Left lung (tissue), 10 donors: ENCODE results near the gene DKKL1. TPM values are rescaled to one million over a fixed set of nuclear protein-coding genes. Genes with fewer than 3 reads are reported as not detected.

ENCODE experiments used
- ATAC-seq: fragments of 200-7000 bp; cut with Tn5 transposase; one replicate; pipeline ENCODE4 v1.9.1; 2020; ENCODE audit warnings: moderate library complexity
- DNase-seq, 4 donors: peaks; one replicate each; pipeline ENCODE4 v3.0.0-alpha.2; 2013 to 2020
- H3K27ac ChIP-seq, 2 donors: fragments of 200-600 bp; sonication (generic) in 1 of 2; one replicate each; pipeline versions ENCODE4 v1.5.0 to v1.8.0; 2020 to 2021
- H3K27me3 ChIP-seq, 2 donors: fragments of 200-600 bp; sonication (generic) in 1 of 2; one replicate each; pipeline versions ENCODE4 v1.5.0 to v1.8.0; 2020 to 2021
- H3K36me3 ChIP-seq, 2 donors: fragments of 200-600 bp; sonication (generic) in 1 of 2; one replicate each; pipeline versions ENCODE4 v1.5.0 to v1.8.0; 2020 to 2021
- H3K4me1 ChIP-seq, 2 donors: fragments of 200-600 bp; one replicate each; pipeline ENCODE4 v1.8.0; 2021
- H3K4me3 ChIP-seq, 2 donors: fragments of 200-600 bp; sonication (generic) in 1 of 2; one replicate each; pipeline versions ENCODE4 v1.5.0 to v1.8.0; 2020 to 2021; ENCODE audit warnings: mild to moderate bottlenecking in 1 of 2
- H3K9me3 ChIP-seq, 2 donors: fragments of 200-600 bp; sonication (generic) in 1 of 2; one replicate each; pipeline versions ENCODE4 v1.5.0 to v1.8.0; 2020 to 2021
- intact Hi-C, 2 donors: fragments of 100-400 bp; cut with DNase I; formaldehyde crosslinking; loops; one replicate each; pipeline versions ENCODE4 v1.11.2 to v1.14.2; 2022
- polyA plus RNA-seq, 6 donors: library from polyadenylated mRNA; unstranded; fragments of 120-200 nt; gene quantifications; one replicate each; pipeline ENCODE4 v1.2.1, GENCODE V29; 2013; ENCODE audit not compliant: insufficient read length in 6 of 6
- total RNA-seq, 2 donors: library from RNA; stranded (reverse); fragmentation: NEBNext Ultra II Directional; extraction: Animal tissue kit (Norgen Biotek cat#: 25700); gene quantifications; one replicate each; pipeline ENCODE4 v1.2.1, GENCODE V29; 2021
- TF ChIP-seq, protein P1 (sequence below), 2 donors: fragments of 200-600 bp; sonication (generic) in 1 of 2; IDR thresholded peaks; one replicate each; pipeline versions ENCODE4 v1.5.0 to v1.8.0; 2021; ENCODE audit warnings: antibody characterized with exemption in 2 of 2
- donor health status: DM: no; HTN: yes; CAD: no.
- donor health status: DM: no; HTN: no; CAD: no.

DKKL1 gene
- total and polyA plus RNA-seq, 8 donors: 1.0 to 5.5 (median 4.2) TPM; not detected in 1

DNA sequence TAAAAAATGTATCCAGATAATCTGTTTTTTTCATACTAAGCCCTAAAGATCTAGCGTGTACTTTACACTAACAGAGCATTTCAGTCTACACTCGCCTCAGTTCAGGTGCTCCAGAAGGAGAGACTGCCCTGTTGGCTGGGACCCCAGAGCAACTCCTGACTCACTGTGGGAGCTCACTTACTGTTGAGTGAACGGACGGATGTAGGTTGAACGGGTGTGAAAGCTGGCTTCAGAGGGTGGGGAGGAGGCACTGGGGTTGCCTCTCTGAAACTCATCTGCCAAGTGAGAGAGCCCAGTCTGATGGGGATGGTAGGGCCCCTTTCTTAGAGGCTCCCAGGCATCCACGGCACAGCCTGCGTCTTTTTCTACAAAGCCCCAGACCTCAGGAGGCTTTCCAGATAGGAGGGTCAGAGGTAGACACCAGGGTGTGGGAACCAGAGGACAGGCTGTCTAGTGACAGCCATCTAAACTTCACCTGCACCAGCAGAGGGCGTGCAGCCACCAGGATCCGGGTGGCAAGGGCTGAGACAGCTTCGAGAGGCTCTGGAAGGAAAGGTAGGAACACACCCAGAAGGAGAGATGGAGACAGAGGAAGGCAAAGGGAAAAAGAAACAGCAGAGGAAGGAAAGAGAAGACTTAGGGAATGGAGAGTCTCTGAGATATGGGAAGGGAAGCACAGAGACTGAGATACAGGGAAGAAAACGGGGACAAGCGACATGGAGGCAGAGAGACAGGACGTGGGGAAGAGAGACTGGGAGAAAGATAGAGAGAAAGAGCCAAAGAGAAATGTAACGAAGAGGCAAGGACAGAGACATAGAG lies 28.1 kb downstream of the DKKL1 start:
- peak; percentile 78 for ATAC-seq
- peak; percentile 49 to 90 (median 82) for DNase-seq
- H3K4me1 ChIP-seq: no peaks in the 10 kb centered on the region
- H3K27me3 ChIP-seq: peaks cover 0 to 21% of the 10 kb centered on the region in 2 donors
- no peak overlapping the region for H3K27ac ChIP-seq
- H3K4me3 ChIP-seq: no peak overlapping the region
- no peaks in the 10 kb centered on the region for H3K9me3 ChIP-seq
- intact Hi-C loops: loop anchor here in 1 of 2 donors (5.0 kb wide), 1 partner anchor 51 kb away; the partner anchor contains the start of gene SLC17A7
- TF ChIP-seq, protein P1, sequence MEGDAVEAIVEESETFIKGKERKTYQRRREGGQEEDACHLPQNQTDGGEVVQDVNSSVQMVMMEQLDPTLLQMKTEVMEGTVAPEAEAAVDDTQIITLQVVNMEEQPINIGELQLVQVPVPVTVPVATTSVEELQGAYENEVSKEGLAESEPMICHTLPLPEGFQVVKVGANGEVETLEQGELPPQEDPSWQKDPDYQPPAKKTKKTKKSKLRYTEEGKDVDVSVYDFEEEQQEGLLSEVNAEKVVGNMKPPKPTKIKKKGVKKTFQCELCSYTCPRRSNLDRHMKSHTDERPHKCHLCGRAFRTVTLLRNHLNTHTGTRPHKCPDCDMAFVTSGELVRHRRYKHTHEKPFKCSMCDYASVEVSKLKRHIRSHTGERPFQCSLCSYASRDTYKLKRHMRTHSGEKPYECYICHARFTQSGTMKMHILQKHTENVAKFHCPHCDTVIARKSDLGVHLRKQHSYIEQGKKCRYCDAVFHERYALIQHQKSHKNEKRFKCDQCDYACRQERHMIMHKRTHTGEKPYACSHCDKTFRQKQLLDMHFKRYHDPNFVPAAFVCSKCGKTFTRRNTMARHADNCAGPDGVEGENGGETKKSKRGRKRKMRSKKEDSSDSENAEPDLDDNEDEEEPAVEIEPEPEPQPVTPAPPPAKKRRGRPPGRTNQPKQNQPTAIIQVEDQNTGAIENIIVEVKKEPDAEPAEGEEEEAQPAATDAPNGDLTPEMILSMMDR (IDR thresholded peaks at IDR 0.05): peak; percentile 60 to 72
- no peaks in the 10 kb centered on the region for H3K36me3 ChIP-seq

DNA sequence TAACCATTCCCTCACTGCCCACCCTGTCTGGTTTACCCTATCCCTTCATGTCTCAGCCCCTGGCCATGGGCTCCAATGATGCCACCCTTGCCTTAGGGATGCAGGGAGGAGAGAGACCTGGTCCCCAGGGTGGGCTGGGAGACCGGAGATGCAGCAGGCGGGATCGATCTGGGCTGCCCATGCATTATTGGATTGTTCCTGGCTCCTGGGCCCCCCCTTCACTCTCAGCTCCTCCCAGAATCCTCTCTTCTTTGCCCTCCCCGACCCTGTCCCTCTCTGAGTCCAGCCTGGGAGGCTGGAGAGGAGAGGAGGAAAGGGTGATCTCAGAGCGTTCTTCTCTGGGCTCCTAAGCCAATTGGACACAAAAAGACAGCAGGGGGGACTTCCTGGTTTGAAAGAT lies 30.2 kb downstream of the DKKL1 start:
- Histone ChIP-seq H3K4me3 (no peak overlapping the region), H3K9me3 (no peaks in the 10 kb centered on the region), H3K4me1 (no peaks in the 10 kb centered on the region), H3K27me3 (peaks cover 0 to 11% of the 10 kb centered on the region in 2 donors), H3K36me3 (no peaks in the 10 kb centered on the region), H3K27ac (no peak overlapping the region)
- ATAC-seq (no peak), DNase-seq (no peak)
- intact Hi-C loops: loop anchor here in 1 of 2 donors (5.0 kb wide), 1 partner anchor 48 kb away; the partner anchor contains the start of gene SLC17A7
- TF ChIP-seq, protein P1 (IDR thresholded peaks at IDR 0.05): no peak

DNA sequence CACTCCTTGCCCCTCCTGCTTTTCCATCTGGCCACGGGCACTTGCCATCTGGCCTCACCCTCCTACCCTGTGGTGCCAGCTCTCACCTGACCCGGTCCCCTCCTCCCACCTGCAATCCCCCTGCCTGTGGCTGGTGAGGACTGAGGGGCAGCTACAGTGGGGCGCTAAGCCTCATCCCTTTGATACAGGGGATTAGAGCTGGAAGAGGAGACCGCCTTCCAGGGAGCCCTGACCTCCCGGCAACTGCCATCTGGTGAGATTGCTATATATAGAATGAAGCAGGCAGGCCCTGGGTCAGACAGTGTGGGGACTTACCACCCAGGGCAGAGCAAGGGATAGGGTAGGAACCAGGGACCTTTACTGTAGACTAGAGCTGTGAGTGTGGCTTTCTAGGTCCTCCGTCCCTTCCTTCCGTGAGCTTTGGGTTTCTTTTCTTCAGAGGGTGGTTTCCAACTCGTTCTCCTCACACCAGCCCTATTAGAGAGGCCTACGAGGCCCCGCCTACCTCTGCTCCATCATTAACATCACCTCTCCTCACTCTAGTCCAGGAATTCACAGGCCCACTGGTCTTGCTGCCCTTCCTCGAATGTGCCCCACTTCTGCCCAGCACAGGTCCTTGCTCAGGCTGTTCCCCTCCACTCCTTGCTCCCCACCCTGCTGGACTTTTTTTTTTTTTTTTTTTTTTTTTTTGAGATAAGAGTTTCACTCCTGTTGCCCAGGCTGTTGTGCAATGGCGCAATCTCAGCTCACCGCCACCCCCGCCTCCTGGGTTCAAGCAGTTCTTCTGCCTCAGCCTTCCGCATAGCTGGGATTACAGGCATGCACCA lies 32.1 kb downstream of the DKKL1 start:
- ATAC-seq (peak; percentile 80), DNase-seq (peak in 2 of 4 donors; percentile 74 to 78)
- Histone ChIP-seq H3K4me3 (no peak overlapping the region), H3K9me3 (no peaks in the 10 kb centered on the region), H3K27me3 (peaks cover 0 to 11% of the 10 kb centered on the region in 2 donors), H3K4me1 (no peaks in the 10 kb centered on the region), H3K36me3 (no peaks in the 10 kb centered on the region), H3K27ac (peak overlapping the region; percentile 18 to 81)
- TF ChIP-seq, protein P1 (IDR thresholded peaks at IDR 0.05): no peak
- intact Hi-C loops: no loop called here

DNA sequence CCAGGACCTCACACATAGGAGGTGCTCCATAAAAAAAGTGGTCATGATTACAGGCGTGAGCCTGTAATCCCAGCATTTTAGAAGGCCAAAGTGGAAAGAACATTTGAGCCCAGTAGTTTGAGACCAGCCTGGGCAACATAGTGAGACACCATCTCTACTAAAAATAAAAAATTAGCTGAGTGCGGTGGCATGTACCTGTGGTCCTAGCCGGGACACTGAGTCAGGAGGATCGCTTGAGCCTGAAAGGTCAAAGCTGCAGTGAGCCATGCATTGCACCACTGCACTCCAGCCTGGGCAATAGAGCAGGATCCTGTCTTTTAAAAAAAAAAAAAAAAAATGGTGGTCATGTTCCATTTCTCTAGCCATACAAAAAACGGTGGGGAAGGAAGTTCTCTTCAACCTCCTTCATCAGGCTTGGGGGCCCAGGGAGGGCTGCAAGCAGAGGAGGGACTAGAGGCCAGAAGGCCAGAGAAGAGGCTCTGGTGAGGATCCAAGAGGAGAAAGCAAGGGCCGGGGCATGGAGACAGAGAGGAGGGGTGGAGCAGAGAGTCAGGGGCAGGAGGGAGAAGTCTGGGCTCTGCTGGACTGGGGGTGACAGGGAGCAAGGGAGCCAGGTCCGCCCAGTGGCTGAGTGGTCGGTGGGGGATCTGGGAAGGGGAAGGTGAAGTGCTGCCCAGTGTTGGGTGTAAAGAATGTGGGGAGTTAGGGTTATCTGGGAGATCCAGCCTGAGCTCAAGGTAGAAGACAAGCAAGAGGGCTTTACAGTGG lies 33.2 kb downstream of the DKKL1 start:
- H3K36me3 ChIP-seq: no peaks in the 10 kb centered on the region
- no peaks in the 10 kb centered on the region for H3K9me3 ChIP-seq
- no peak overlapping the region for H3K27ac ChIP-seq
- TF ChIP-seq, protein P1 (IDR thresholded peaks at IDR 0.05): no peak
- ATAC-seq (no peak), DNase-seq (peak in 1 of 4 donors; percentile 45)
- H3K27me3 ChIP-seq: peaks cover 0 to 11% of the 10 kb centered on the region in 2 donors
- no peak overlapping the region for H3K4me3 ChIP-seq
- H3K4me1 ChIP-seq: no peaks in the 10 kb centered on the region
- intact Hi-C loops: no loop called here
